GM06990 (cell line): Measurements from ENCODE around the gene OR52B6.

Experiments used
- DNase-seq: peaks from one replicate; pipeline ENCODE4 v3.0.0-alpha.2; 2011; ENCODE audit not compliant: insufficient read length; ENCODE audit errors: extremely low read depth
- H3K27me3 ChIP-seq: replicated peaks from 2 replicates; pipeline ENCODE4 v1.6.0; 2011; ENCODE audit warnings: low read length; ENCODE audit not compliant: control insufficient read depth, insufficient read depth
- H3K36me3 ChIP-seq: 2 replicates; pipeline ENCODE4 v1.5.1; 2011; ENCODE audit warnings: low read length; ENCODE audit not compliant: control insufficient read depth, insufficient read depth
- H3K4me3 ChIP-seq: replicated peaks from 2 replicates; pipeline ENCODE4 v1.5.1; 2011; ENCODE audit warnings: low read depth, mild to moderate bottlenecking, control low read depth, low read length
- CTCF ChIP-seq: IDR thresholded peaks from 2 replicates; pipeline ENCODE4 v1.5.1; 2011; ENCODE audit warnings: low read length, control low read depth, mild to moderate bottlenecking, inconsistent platforms; ENCODE audit not compliant: insufficient read depth, poor library complexity, severe bottlenecking

The OR52B6 gene

GRCh38 chr11:5580577-5580976, at the start of gene OR52B6:
Gene OR52B6, plus strand, starts transcription at chr11:5580877. Its CDS starts 0 bp downstream, at chr11:5580877.
- no peak for DNase-seq
- Histone ChIP-seq H3K36me3 (no peaks in the 10 kb centered on the region), H3K4me3 (no peak within 1 kb of the TSS), H3K27me3 (no peaks in the 10 kb centered on the region; the same call in 1 of the 2 replicates)
- no peak for TF ChIP-seq CTCF

GRCh38 chr11:5531053-5531831, 49.4 kb upstream of the OR52B6 start:
- TF ChIP-seq CTCF, result no peak
- no peaks in the 10 kb centered on the region for H3K36me3 ChIP-seq
- no peak overlapping the region for H3K4me3 ChIP-seq
- peaks cover 2% of the 10 kb centered on the region; the same call in 1 of the 2 replicates for H3K27me3 ChIP-seq
- no peak for DNase-seq

GRCh38 chr11:5534046-5534445, 46.6 kb upstream of the OR52B6 start:
- DNase-seq, result no peak
- H3K27me3 ChIP-seq, result no peaks in the 10 kb centered on the region
- no peaks in the 10 kb centered on the region for H3K36me3 ChIP-seq
- H3K4me3 ChIP-seq, result no peak overlapping the region
- no peak for TF ChIP-seq CTCF

- Histone ChIP-seq H3K27me3 (no peaks in the 10 kb centered on the region), H3K36me3 (no peaks in the 10 kb centered on the region), H3K4me3 (no peak overlapping the region)
- TF ChIP-seq CTCF, result no peak
- no peak for DNase-seq
These were observed 44.2 kb upstream of the OR52B6 start for GRCh38 chr11:5536482-5536881.

GRCh38 chr11:5541427-5541826, 39.2 kb upstream of the OR52B6 start:
- TF ChIP-seq CTCF, result no peak
- Histone ChIP-seq H3K4me3 (no peak overlapping the region), H3K36me3 (no peaks in the 10 kb centered on the region), H3K27me3 (no peaks in the 10 kb centered on the region)
- no peak for DNase-seq
